ENCODE data around the gene PDE1A.

Gene PDE1A

DNA sequence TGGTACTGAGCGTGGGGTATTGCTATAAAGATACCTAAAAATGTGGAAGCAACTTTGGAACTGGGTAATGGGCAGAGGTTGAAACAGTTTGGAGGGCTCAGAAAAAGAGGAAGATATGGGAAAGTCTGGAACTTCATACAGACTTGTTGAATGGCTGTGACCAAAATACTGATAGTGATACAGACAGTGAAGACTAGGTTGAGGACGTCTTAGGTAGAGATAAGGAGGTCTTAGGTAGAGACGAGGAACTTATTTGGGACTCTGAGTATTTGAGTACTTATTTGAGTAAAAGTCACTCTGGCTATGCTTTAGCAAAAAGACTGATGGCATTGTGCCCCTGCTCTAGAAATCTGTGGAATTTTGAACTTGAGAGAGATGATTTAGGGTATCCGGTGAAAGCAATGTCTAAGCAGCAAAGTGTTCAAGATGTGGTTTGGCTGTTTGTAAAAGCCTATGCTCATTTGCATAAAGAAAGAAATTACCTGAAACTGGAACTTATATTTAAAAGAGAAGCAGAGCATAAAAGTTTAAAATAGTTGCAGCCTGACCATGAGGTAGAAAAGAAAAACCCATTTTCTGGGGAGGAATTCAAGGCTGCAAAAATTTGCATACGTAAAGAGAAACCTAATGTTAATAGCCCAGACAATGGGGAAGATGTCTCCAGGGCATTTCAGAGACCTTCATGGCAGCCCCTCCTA, 219.6 kb downstream of the PDE1A start:
- H3K4me1 Mint-ChIP-seq = no peaks in the 10 kb centered on the region
- H3K9me3 Mint-ChIP-seq = no peaks in the 10 kb centered on the region
- ATAC-seq (replicated peaks; ENCODE audit: extremely low read depth, poor library complexity, severe bottlenecking) = no peak
- no peaks in the 10 kb centered on the region for H3K27me3 Mint-ChIP-seq
- no peak for DNase-seq (ENCODE audit: low spot score in 2 of 2)
- no peak overlapping the region for H3K27ac Mint-ChIP-seq (ENCODE audit: low read depth)
- no peaks in the 10 kb centered on the region for H3K36me3 Mint-ChIP-seq (ENCODE audit: insufficient read depth)
- H3K4me3 Mint-ChIP-seq = no peak overlapping the region

DNA sequence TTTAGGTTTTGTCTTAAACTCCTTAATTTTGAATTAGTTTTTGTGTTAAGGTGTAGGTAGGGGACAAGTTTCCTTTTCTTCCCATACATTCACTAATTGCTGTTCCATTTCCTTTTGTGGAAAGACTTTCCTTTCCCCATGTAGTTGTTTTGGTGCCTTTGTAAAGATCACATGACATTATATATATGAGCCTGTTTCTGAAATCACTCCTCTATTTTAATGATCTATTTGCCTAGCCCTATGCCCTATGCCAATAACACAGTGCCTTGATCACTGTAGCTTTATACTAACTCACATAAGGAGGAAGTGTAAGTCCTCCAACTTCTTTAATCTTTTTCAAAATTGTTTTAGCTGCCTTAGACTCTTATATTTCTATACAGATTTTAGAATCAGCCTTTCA, 229.3 kb downstream of the PDE1A start:
- Mint-ChIP-seq H3K9me3 (no peaks in the 10 kb centered on the region), H3K36me3 (ENCODE audit: insufficient read depth) (no peaks in the 10 kb centered on the region), H3K4me1 (no peaks in the 10 kb centered on the region), H3K27ac (ENCODE audit: low read depth) (no peak overlapping the region), H3K4me3 (no peak overlapping the region), H3K27me3 (peaks cover 10% of the 10 kb centered on the region)
- DNase-seq (ENCODE audit: low spot score in 2 of 2) = no peak
- no peak for ATAC-seq (replicated peaks; ENCODE audit: extremely low read depth, poor library complexity, severe bottlenecking)

DNA sequence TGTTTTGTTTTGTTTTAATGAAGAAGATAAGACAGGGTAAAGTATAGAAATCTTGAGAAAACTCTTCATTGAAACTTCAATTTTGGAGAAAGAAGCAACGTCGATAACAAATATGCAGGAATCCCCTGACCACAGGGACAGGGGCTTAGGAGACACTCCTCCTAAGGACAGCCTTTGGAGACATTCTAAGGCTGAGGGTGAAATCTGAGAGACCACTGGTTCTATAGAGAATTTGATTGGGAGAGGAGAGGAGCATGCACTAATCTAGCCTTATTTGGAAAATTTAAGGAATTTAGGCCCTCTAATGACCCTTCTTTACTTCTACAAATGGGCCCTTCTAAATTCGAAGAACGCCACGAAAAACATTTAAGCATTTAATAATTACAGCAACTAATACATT, 233.5 kb downstream of the PDE1A start:
- Mint-ChIP-seq H3K4me3 (no peak overlapping the region), H3K4me1 (no peaks in the 10 kb centered on the region), H3K36me3 (ENCODE audit: insufficient read depth) (no peaks in the 10 kb centered on the region), H3K27me3 (peaks cover 19% of the 10 kb centered on the region), H3K27ac (ENCODE audit: low read depth) (no peak overlapping the region), H3K9me3 (no peaks in the 10 kb centered on the region)
- ATAC-seq (replicated peaks; ENCODE audit: extremely low read depth, poor library complexity, severe bottlenecking) = no peak
- DNase-seq (ENCODE audit: low spot score in 2 of 2) = no peak

DNA sequence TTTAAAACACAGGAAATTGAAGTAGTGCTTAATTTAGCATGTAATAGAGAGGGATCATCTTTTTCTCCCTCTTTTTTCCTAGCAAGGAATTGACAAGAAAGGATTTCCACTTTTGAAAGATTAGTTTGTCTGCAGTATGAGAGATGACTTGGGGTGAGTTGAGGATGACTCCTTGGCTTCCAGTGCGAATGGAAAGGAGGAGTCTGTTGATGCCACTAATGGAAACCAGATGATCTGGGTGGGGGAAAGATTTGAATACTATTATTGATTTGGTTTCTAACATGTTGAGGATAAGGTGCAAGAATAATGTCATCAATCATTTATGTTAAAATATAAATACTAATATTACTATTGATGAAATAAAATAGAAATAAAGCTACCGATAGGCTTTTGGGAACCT, 235.8 kb downstream of the PDE1A start:
- H3K9me3 Mint-ChIP-seq = no peaks in the 10 kb centered on the region
- H3K4me1 Mint-ChIP-seq = no peaks in the 10 kb centered on the region
- no peak overlapping the region for H3K27ac Mint-ChIP-seq (ENCODE audit: low read depth)
- H3K27me3 Mint-ChIP-seq = peaks cover 19% of the 10 kb centered on the region
- DNase-seq (ENCODE audit: low spot score in 2 of 2) = no peak
- ATAC-seq (replicated peaks; ENCODE audit: extremely low read depth, poor library complexity, severe bottlenecking) = no peak
- H3K4me3 Mint-ChIP-seq = no peak overlapping the region
- no peaks in the 10 kb centered on the region for H3K36me3 Mint-ChIP-seq (ENCODE audit: insufficient read depth)

DNA sequence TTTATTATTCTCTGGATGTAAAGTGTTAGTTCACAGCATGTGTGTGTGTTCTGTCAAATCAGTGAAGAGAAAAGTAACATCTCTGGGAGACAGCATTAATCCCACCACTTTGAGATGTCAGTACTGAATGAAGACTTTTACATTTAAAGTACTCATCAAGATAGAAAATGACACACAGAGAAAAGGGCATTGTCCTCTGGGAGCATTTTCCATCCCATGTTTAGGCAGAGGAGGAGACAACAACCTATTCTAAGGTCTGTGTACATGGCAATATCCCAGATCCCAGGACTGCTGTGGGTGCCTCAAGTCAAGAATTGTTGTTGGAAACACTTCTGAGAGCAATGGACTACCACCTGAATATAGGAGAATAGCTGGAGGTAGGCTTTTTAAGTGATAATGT, 239.7 kb downstream of the PDE1A start:
- Mint-ChIP-seq H3K4me3 (no peak overlapping the region), H3K27ac (ENCODE audit: low read depth) (no peak overlapping the region), H3K27me3 (peaks cover 18% of the 10 kb centered on the region), H3K9me3 (peaks cover 6% of the 10 kb centered on the region), H3K4me1 (no peaks in the 10 kb centered on the region), H3K36me3 (ENCODE audit: insufficient read depth) (peaks cover 2% of the 10 kb centered on the region)
- ATAC-seq (replicated peaks; ENCODE audit: extremely low read depth, poor library complexity, severe bottlenecking) = no peak
- DNase-seq (ENCODE audit: low spot score in 2 of 2) = no peak

DNA sequence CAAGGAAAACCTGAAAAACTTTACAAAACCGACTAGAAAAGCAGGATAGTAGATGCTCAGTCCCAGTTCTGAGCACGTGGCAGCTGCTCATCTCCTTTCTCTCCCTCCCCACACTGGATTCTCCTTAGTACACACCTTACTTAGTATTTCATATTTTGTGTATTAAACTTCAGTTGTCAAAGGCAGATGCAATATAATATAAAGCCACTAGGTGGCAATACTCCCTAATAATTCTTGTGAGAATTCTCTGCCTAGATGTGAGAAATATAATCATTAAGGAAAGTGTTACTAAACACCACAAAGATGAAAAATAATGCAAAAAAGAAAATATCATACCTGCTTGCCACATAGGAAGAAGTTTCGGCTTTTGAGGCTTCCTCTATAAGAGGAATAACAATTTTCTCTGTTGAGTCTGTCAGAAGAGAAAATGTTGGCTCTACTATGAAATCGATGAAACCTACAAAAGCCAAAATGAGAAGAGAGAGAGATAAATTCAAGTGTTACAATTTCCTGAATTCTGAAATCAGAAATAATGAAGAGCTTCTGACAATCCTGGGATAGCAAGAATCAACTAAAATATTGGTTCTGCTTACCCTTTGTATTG, 240.6 kb downstream of the PDE1A start:
- no peaks in the 10 kb centered on the region for H3K4me1 Mint-ChIP-seq
- DNase-seq (ENCODE audit: low spot score in 2 of 2) = no peak

DNA sequence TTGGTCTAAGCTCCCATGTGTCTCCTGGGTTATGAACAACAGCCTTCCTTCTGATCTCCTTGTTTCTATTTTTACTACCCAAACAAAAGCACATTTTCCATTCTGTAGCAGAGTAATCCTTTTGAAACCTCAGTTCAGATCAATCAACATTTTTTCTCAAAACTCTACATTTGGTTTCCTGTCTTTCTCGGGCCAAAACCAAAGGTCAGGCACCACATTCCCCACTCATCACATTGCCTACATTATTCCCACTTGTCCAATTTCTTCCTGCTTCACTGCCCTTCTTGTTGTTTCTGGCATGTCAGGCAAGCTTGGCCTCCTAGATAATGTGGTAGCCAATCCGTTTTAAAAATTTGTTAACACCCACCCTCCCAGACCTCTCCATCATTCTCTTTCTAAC, 244.4 kb downstream of the PDE1A start:
- Mint-ChIP-seq H3K4me1 (no peaks in the 10 kb centered on the region), H3K27me3 (peaks cover 19% of the 10 kb centered on the region), H3K4me3 (no peak overlapping the region), H3K36me3 (ENCODE audit: insufficient read depth) (peaks cover 2% of the 10 kb centered on the region), H3K9me3 (peaks cover 6% of the 10 kb centered on the region), H3K27ac (ENCODE audit: low read depth) (no peak overlapping the region)
- DNase-seq (ENCODE audit: low spot score in 2 of 2) = no peak
- no peak for ATAC-seq (replicated peaks; ENCODE audit: extremely low read depth, poor library complexity, severe bottlenecking)

More for the DNA sequence above, 240.6 kb downstream of the PDE1A start:
- ATAC-seq (replicated peaks; ENCODE audit: extremely low read depth, poor library complexity, severe bottlenecking) = no peak
- peaks cover 6% of the 10 kb centered on the region for H3K9me3 Mint-ChIP-seq
- peaks cover 16% of the 10 kb centered on the region for H3K27me3 Mint-ChIP-seq
- H3K27ac Mint-ChIP-seq (ENCODE audit: low read depth) = no peak overlapping the region
- H3K4me3 Mint-ChIP-seq = no peak overlapping the region
- H3K36me3 Mint-ChIP-seq (ENCODE audit: insufficient read depth) = peaks cover 2% of the 10 kb centered on the region

DNA sequence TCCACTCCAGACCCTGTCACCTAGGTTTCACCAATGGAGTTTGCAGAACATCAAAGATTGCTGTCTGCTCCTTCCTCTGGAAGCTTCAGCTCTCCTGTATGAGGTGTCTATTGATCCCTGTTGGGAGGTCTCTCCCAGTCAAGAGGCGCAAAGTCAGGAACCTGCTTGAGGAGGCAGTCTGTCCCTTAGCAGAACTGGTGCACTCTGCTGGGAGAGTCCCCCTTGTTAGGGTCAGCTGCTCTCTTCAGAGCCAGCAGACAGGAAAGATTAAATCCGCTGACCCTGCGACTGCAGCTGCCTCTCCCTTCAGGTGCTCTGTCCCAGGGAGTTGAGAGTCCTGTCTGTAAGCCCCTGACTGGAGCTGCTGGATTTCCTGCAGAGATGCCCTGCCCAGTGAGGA, 245.5 kb downstream of the PDE1A start:
- Mint-ChIP-seq H3K36me3 (ENCODE audit: insufficient read depth) (peaks cover 2% of the 10 kb centered on the region), H3K27me3 (peaks cover 19% of the 10 kb centered on the region), H3K4me3 (no peak overlapping the region), H3K9me3 (peaks cover 6% of the 10 kb centered on the region), H3K27ac (ENCODE audit: low read depth) (no peak overlapping the region), H3K4me1 (no peaks in the 10 kb centered on the region)
- ATAC-seq (replicated peaks; ENCODE audit: extremely low read depth, poor library complexity, severe bottlenecking) (no peak), DNase-seq (ENCODE audit: low spot score in 2 of 2) (no peak)

DNA sequence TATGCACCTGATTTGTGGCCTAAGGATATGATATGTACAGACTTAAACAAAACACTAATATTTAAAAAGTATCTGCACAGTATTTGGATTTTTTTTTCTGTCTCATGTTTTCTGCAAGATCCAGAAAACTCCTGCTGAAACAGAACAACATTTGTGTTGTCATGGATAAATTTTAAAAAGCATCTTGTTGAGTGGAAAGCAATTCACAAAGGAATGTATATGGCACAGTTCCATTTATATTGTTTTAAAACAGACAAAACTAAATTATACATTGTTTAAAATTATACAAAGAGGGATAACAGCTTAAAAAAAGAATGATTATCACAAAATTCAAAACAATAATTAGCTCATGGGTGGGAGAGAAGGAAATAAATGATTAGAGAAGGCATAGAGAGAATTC, 247.7 kb downstream of the PDE1A start:
- Mint-ChIP-seq H3K4me3 (no peak overlapping the region), H3K27ac (ENCODE audit: low read depth) (no peak overlapping the region), H3K4me1 (no peaks in the 10 kb centered on the region), H3K9me3 (peaks cover 6% of the 10 kb centered on the region), H3K27me3 (peaks cover 18% of the 10 kb centered on the region), H3K36me3 (ENCODE audit: insufficient read depth) (no peaks in the 10 kb centered on the region)
- no peak for ATAC-seq (replicated peaks; ENCODE audit: extremely low read depth, poor library complexity, severe bottlenecking)
- DNase-seq (ENCODE audit: low spot score in 2 of 2) = no peak

DNA sequence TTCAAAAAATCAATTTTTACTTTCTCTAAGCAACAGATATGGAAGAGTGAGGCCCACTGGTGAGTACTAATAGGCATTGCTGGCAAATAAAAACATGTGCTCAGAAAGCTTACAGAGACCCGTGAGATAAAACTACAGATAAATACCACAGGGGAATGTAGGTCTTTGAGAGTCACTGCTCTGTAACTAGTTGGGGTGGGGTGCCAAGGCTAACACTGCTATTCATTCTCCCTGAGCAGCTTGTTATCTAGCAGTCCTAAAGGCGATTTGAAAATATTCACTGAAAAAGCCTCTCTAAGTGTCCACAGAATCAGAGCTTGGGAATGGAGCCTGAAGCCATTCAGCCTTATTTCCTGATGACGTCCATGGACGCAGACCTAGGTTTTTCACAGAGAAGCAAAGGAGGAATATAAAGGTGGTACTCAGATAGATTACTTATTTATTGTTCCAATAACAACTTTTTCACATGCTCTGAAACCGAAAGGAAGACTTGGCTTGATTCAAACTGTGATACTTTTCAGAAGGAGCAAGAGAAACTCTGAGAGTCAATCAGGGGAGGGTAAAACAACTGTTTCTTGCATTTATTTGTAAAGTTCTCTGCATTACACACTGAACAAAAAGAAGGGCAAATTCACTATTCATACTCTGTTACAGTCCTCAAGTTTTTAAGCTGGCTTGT, 252.8 kb downstream of the PDE1A start:
- DNase-seq (ENCODE audit: low spot score in 2 of 2) (no peak), ATAC-seq (replicated peaks; ENCODE audit: extremely low read depth, poor library complexity, severe bottlenecking) (no peak)
- no peaks in the 10 kb centered on the region for H3K4me1 Mint-ChIP-seq
- no peak overlapping the region for H3K4me3 Mint-ChIP-seq
- H3K27me3 Mint-ChIP-seq = peaks cover 10% of the 10 kb centered on the region
- no peaks in the 10 kb centered on the region for H3K36me3 Mint-ChIP-seq (ENCODE audit: insufficient read depth)
- no peak overlapping the region for H3K27ac Mint-ChIP-seq (ENCODE audit: low read depth)
- H3K9me3 Mint-ChIP-seq = no peaks in the 10 kb centered on the region

DNA sequence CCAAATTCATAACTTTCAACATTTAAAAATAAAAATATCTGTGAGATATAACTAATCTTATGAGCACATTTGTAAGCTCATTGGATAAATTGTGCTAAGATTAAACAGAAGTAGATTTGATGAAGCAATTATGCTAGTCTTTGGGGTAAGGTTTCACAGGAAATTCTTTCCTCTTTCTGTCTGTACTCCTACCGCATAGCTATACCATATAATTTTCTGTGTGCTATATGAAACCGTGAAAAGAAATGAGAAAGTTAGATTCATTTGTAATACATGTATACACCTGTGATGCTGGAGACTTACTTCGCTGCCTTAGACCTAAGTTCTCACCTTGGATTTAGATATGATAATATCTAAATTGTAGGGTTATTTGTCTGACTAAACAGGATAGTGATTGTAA, 256.5 kb downstream of the PDE1A start:
- Mint-ChIP-seq H3K4me3 (no peak overlapping the region), H3K9me3 (no peaks in the 10 kb centered on the region), H3K27me3 (peaks cover 16% of the 10 kb centered on the region), H3K4me1 (no peaks in the 10 kb centered on the region), H3K27ac (ENCODE audit: low read depth) (no peak overlapping the region), H3K36me3 (ENCODE audit: insufficient read depth) (no peaks in the 10 kb centered on the region)
- DNase-seq (ENCODE audit: low spot score in 2 of 2) (no peak), ATAC-seq (replicated peaks; ENCODE audit: extremely low read depth, poor library complexity, severe bottlenecking) (no peak)

DNA sequence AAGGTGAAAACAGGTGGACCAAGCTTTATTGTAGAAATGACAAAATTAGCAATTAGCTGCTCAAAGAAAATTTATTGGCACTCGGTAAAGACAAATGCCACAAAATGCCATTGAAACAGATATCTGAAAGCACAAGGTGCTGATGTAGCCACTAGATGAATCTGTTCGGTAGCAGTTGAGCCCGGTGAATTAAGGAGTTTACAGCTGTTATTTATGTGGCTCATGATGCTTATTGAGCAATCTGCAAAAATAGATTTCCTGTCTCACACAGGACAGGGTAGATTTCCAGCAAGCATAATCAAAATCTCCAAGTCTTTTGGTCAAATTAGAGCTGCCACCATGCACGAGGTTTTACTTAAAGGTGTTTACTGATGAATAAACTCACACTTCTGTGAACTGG, 259.0 kb downstream of the PDE1A start:
- ATAC-seq (replicated peaks; ENCODE audit: extremely low read depth, poor library complexity, severe bottlenecking) (no peak), DNase-seq (ENCODE audit: low spot score in 2 of 2) (no peak)
- H3K27me3 Mint-ChIP-seq = peaks cover 16% of the 10 kb centered on the region
- no peaks in the 10 kb centered on the region for H3K9me3 Mint-ChIP-seq
- no peaks in the 10 kb centered on the region for H3K4me1 Mint-ChIP-seq
- no peak overlapping the region for H3K27ac Mint-ChIP-seq (ENCODE audit: low read depth)
- no peaks in the 10 kb centered on the region for H3K36me3 Mint-ChIP-seq (ENCODE audit: insufficient read depth)
- H3K4me3 Mint-ChIP-seq = no peak overlapping the region

DNA sequence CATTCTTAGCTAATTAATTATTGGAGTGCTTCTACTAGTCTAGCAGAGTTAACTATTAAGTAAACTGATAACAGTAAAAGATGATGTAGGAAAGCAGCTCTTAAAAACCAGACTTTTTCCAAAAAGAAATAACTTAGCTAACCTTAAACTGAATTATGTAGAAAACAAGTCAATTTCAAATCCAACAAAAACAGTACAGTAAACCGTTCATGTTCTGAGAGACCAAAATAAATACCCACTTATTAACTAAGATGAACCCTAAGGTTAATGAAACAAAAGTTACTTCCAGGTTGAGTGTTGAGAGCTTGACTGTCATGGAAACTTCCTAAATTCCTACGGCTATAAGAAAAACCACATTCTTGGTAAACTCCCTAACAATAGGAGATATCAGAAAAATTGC, 260.0 kb downstream of the PDE1A start:
- no peak overlapping the region for H3K27ac Mint-ChIP-seq (ENCODE audit: low read depth)
- H3K4me1 Mint-ChIP-seq = no peaks in the 10 kb centered on the region
- ATAC-seq (replicated peaks; ENCODE audit: extremely low read depth, poor library complexity, severe bottlenecking) = no peak
- no peak for DNase-seq (ENCODE audit: low spot score in 2 of 2)
- peaks cover 16% of the 10 kb centered on the region for H3K27me3 Mint-ChIP-seq
- H3K9me3 Mint-ChIP-seq = no peaks in the 10 kb centered on the region
- no peaks in the 10 kb centered on the region for H3K36me3 Mint-ChIP-seq (ENCODE audit: insufficient read depth)
- no peak overlapping the region for H3K4me3 Mint-ChIP-seq
